ENCODE results near the gene TOR1A. TPM values are rescaled to one million over a fixed set of nuclear protein-coding genes. Genes with fewer than 3 reads are reported as not detected.
A peak's percentile ranks its signal among the peaks of the same experiment; 100 is the strongest.

The TOR1A gene
- polyA plus RNA-seq, 1 donor (not counting 4 experiments of a cell fraction or from before 2014, with no cell fraction given): 60.6 TPM

DNA sequence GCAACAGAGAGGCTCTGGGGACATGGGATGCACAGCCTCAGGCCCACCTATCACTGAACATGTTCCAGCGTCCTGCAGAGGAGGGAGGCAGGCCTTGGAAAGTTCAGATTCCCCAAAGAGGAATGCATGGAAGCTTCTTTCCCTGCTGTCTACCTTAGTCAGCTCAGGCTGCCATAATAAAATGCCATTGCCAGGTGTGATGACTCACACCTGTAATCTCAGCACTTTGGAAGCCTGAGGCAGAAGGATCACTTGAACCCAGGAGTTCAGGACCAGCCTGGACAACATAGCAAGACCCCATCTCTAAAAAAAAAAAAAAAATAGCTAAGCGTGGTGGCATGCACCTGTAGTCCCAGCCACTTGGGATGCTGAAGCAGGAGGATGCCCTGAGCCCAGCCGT lies 45.5 kb downstream of the TOR1A start:
- Histone ChIP-seq H3K4me1 (ENCODE audit: control insufficient read depth, extremely low read depth, insufficient read depth, low read length) (peaks cover 24% of the 10 kb centered on the region), H3K27ac (ENCODE audit: control insufficient read depth, insufficient read depth, low read length) (no peak overlapping the region)

GRCh38 chr9:129777769-129778130 lies 46.2 kb downstream of the TOR1A start:
- Histone ChIP-seq H3K79me2 (ENCODE audit: control insufficient read depth, insufficient read depth, low read length) (no peaks in the 10 kb centered on the region), H3K27me3 (ENCODE audit: control insufficient read depth, extremely low read depth, insufficient read depth, low read length) (peaks cover 9% of the 10 kb centered on the region), H3K4me3 (ENCODE audit: control insufficient read depth in 2 of 3, extremely low read depth in 1 of 3, insufficient read depth in 2 of 3, low read depth in 1 of 3, low read length in 3 of 3) (no peak overlapping the region), H3K4me1 (ENCODE audit: control insufficient read depth, extremely low read depth, insufficient read depth, low read length) (peaks cover 28% of the 10 kb centered on the region), H2AFZ (ENCODE audit: control insufficient read depth, low read length) (no peak overlapping the region), H3K4me2 (ENCODE audit: control insufficient read depth, extremely low read depth, insufficient read depth, low read depth, low read length) (peak overlapping the region; percentile 45), H3K36me3 (ENCODE audit: control insufficient read depth in 2 of 2, extremely low read depth in 1 of 2, insufficient read depth in 2 of 2, low read length in 2 of 2) (no peaks in the 10 kb centered on the region), H3K9me1 (ENCODE audit: control insufficient read depth, extremely low read depth, insufficient read depth, low read length) (no peaks in the 10 kb centered on the region), H3K27ac (ENCODE audit: control insufficient read depth, insufficient read depth, low read length) (peak overlapping the region; percentile 47), H4K20me1 (ENCODE audit: control insufficient read depth, extremely low read depth, insufficient read depth, low read length) (peaks cover 2% of the 10 kb centered on the region), H3K9ac (ENCODE audit: control insufficient read depth, extremely low read depth, insufficient read depth, low read length) (no peak overlapping the region), H3K9me3 (ENCODE audit: control insufficient read depth, low read depth, low read length) (no peaks in the 10 kb centered on the region)
- dilution Hi-C loops (cut with MboI; ENCODE audit: extremely low pct_ligation_motif_present, low sequenced_read_pairs): no loop called here
- DNase-seq (ENCODE audit: low read depth, low spot score): no peak
- TF ChIP-seq CTCF (optimal IDR thresholded peaks at IDR 0.05 in 1 of 3, IDR thresholded peaks at IDR 0.05 in 1 of 3, conservative IDR thresholded peaks at IDR 0.05 in 1 of 3; ENCODE audit: extremely low read depth in 1 of 3, insufficient read depth in 2 of 3, low read length in 3 of 3) (no peak), EZH2 (IDR thresholded peaks at IDR 0.05; ENCODE audit: low read length) (no peak)
- no peak for FAIRE-seq

More for the DNA sequence above, 45.5 kb downstream of the TOR1A start:
- FAIRE-seq (no peak), DNase-seq (ENCODE audit: low read depth, low spot score) (no peak)
- H3K27me3 ChIP-seq (ENCODE audit: control insufficient read depth, extremely low read depth, insufficient read depth, low read length): peaks cover 9% of the 10 kb centered on the region
- no peak overlapping the region for H3K4me3 ChIP-seq (ENCODE audit: control insufficient read depth in 2 of 3, extremely low read depth in 1 of 3, insufficient read depth in 2 of 3, low read depth in 1 of 3, low read length in 3 of 3)
- peaks cover 2% of the 10 kb centered on the region for H4K20me1 ChIP-seq (ENCODE audit: control insufficient read depth, extremely low read depth, insufficient read depth, low read length)
- H3K79me2 ChIP-seq (ENCODE audit: control insufficient read depth, insufficient read depth, low read length): no peaks in the 10 kb centered on the region
- no peaks in the 10 kb centered on the region for H3K36me3 ChIP-seq (ENCODE audit: control insufficient read depth in 2 of 2, extremely low read depth in 1 of 2, insufficient read depth in 2 of 2, low read length in 2 of 2)
- H2AFZ ChIP-seq (ENCODE audit: control insufficient read depth, low read length): no peak overlapping the region
- dilution Hi-C loops (cut with MboI; ENCODE audit: extremely low pct_ligation_motif_present, low sequenced_read_pairs): no loop called here
- no peaks in the 10 kb centered on the region for H3K9me3 ChIP-seq (ENCODE audit: control insufficient read depth, low read depth, low read length)
- H3K9me1 ChIP-seq (ENCODE audit: control insufficient read depth, extremely low read depth, insufficient read depth, low read length): no peaks in the 10 kb centered on the region
- no peak overlapping the region for H3K4me2 ChIP-seq (ENCODE audit: control insufficient read depth, extremely low read depth, insufficient read depth, low read depth, low read length)
- no peak overlapping the region for H3K9ac ChIP-seq (ENCODE audit: control insufficient read depth, extremely low read depth, insufficient read depth, low read length)
- TF ChIP-seq CTCF (optimal IDR thresholded peaks at IDR 0.05 in 1 of 3, IDR thresholded peaks at IDR 0.05 in 1 of 3, conservative IDR thresholded peaks at IDR 0.05 in 1 of 3; ENCODE audit: extremely low read depth in 1 of 3, insufficient read depth in 2 of 3, low read length in 3 of 3) (no peak), EZH2 (IDR thresholded peaks at IDR 0.05; ENCODE audit: low read length) (no peak)

All from keratinocyte (primary cell).